CD4-positive, alpha-beta T cell (primary cell): ENCODE measurements around the gene CDKAL1. TPM values are rescaled to one million over a fixed set of nuclear protein-coding genes. Genes with fewer than 3 reads are reported as not detected.

ENCODE experiments used
- ATAC-seq: fragments of 200-7000 bp; cut with Tn5 transposase; one replicate; pipeline ENCODE4 v1.10.0; 2022; ENCODE audit warnings: mild to moderate bottlenecking; ENCODE audit not compliant: poor library complexity
- CTCF ChIA-PET: fragments of 350-600 bp; sonication (Branson Sonifier 250); formaldehyde crosslinking; loops from one replicate; lab custom pipeline; 2021; ENCODE audit warnings: antibody characterized with exemption, inconsistent platforms; lab: Charles Lee
- POLR2A ChIA-PET: fragments of 350-600 bp; sonication (Branson Sonifier 250); formaldehyde crosslinking; loops from one replicate; lab custom pipeline; 2021; ENCODE audit warnings: antibody characterized with exemption, inconsistent platforms; lab: Charles Lee
- DNase-seq, 14 experiments: peaks; one replicate each; pipeline ENCODE4 v3.0.0-alpha.2; 2013 to 2020; ENCODE audit warnings: mixed read lengths in 2 of 14
- H3K27ac ChIP-seq, 2 donors: one replicate each; pipeline versions ENCODE4 v1.5.1 to v1.7.0; 2013; ENCODE audit warnings: low read length in 2 of 2, low read depth in 1 of 2, mild to moderate bottlenecking in 1 of 2
- H3K27me3 ChIP-seq, 2 experiments: 1 replicate in 1 of 2; 2 replicates in 1 of 2; pipeline versions ENCODE4 v1.6.1 to v1.7.0; 2013; ENCODE audit warnings: low read length in 2 of 2, control low read depth in 1 of 2, mild to moderate bottlenecking in 1 of 2, moderate library complexity in 1 of 2; ENCODE audit not compliant: insufficient read depth in 2 of 2, control insufficient read depth in 1 of 2
- H3K36me3 ChIP-seq: one replicate; pipeline ENCODE4 v1.6.1; 2013; ENCODE audit warnings: low read length, control low read depth; ENCODE audit not compliant: insufficient read depth
- H3K4me1 ChIP-seq: one replicate; pipeline ENCODE4 v1.6.1; 2013; ENCODE audit warnings: low read length, control low read depth; ENCODE audit not compliant: insufficient read depth
- H3K4me3 ChIP-seq: one replicate; pipeline ENCODE4 v1.5.1; 2013; ENCODE audit warnings: mild to moderate bottlenecking, low read length, moderate library complexity
- H3K9me3 ChIP-seq, 2 experiments: 1 replicate in 1 of 2; 2 replicates in 1 of 2; pipeline versions ENCODE4 v1.6.1 to v1.7.0; 2013; ENCODE audit warnings: low read length in 2 of 2, mild to moderate bottlenecking in 2 of 2, control low read depth in 1 of 2, moderate library complexity in 1 of 2; ENCODE audit not compliant: control insufficient read depth in 1 of 2, insufficient read depth in 1 of 2
- H3K27ac Mint-ChIP-seq: one replicate; pipeline ENCODE4 v1.8.0; 2020; ENCODE audit warnings: mixed read lengths
- H3K27me3 Mint-ChIP-seq: one replicate; pipeline ENCODE4 v1.8.0; 2021; ENCODE audit warnings: mixed read lengths
- H3K36me3 Mint-ChIP-seq: one replicate; pipeline ENCODE4 v1.8.0; 2021; ENCODE audit warnings: low read depth, mixed read lengths
- H3K4me1 Mint-ChIP-seq: one replicate; pipeline ENCODE4 v1.8.0; 2021; ENCODE audit warnings: low read depth, mixed read lengths
- H3K4me3 Mint-ChIP-seq: one replicate; pipeline ENCODE4 v1.8.0; 2020; ENCODE audit warnings: mild to moderate bottlenecking, mixed read lengths
- H3K9me3 Mint-ChIP-seq: one replicate; pipeline ENCODE4 v1.8.0; 2020; ENCODE audit warnings: mixed read lengths
- CTCF ChIP-seq: fragments of 200-600 bp; IDR thresholded peaks from one replicate; pipeline ENCODE4 v1.8.0; 2022; ENCODE audit warnings: antibody characterized with exemption, mild to moderate bottlenecking
- intact Hi-C, 2 experiments: fragments of 100-400 bp; cut with DNase I in 1 of 2; cut with micrococcal nuclease in 1 of 2; formaldehyde crosslinking; loops; one replicate each; pipeline versions ENCODE4 v1.15.1 to v1.9.0; 2023 to 2025; cut with DNase I, micrococcal nuclease
- total RNA-seq, 174 experiments: library from RNA in 2 of 174; stranded (reverse) in 2 of 174; gene quantifications; one replicate each; pipeline ENCODE4 v1.2.3 and lab custom pipeline; 2021 to 2026

The CDKAL1 gene
- total RNA-seq, 2 experiments from 2014 or later: 21.3 to 23.9 TPM

GRCh38 chr6:20965276-20965675, 431.0 kb downstream of the CDKAL1 start:
- Mint-ChIP-seq H3K9me3 (peaks cover 8% of the 10 kb centered on the region), H3K4me3 (no peak overlapping the region), H3K4me1 (no peaks in the 10 kb centered on the region), H3K36me3 (peaks cover 95% of the 10 kb centered on the region), H3K27me3 (no peaks in the 10 kb centered on the region), H3K27ac (no peak overlapping the region)
- Histone ChIP-seq H3K36me3 (peaks cover 2% of the 10 kb centered on the region), H3K4me1 (no peaks in the 10 kb centered on the region), H3K9me3 (peaks cover 0 to 3% of the 10 kb centered on the region in 2 experiments), H3K27ac (no peak overlapping the region), H3K27me3 (no peaks in the 10 kb centered on the region), H3K4me3 (no peak overlapping the region)
- no peak for TF ChIP-seq CTCF
- ATAC-seq: no peak
- no peak for DNase-seq
- CTCF ChIA-PET: no interaction called here
- POLR2A ChIA-PET: no interaction called here
- intact Hi-C loops: no loop called here

- Mint-ChIP-seq H3K4me1 (no peaks in the 10 kb centered on the region), H3K27ac (no peak overlapping the region), H3K4me3 (no peak overlapping the region), H3K9me3 (peaks cover 8% of the 10 kb centered on the region), H3K36me3 (peaks cover 95% of the 10 kb centered on the region), H3K27me3 (no peaks in the 10 kb centered on the region)
- DNase-seq (no peak), ATAC-seq (no peak)
- intact Hi-C loops: no loop called here
- no peak overlapping the region for H3K4me3 ChIP-seq
- H3K36me3 ChIP-seq: peaks cover 2% of the 10 kb centered on the region
- H3K9me3 ChIP-seq: peaks cover 0 to 3% of the 10 kb centered on the region in 2 experiments
- POLR2A ChIA-PET: no interaction called here
- no peak overlapping the region for H3K27ac ChIP-seq
- H3K27me3 ChIP-seq: no peaks in the 10 kb centered on the region
- TF ChIP-seq CTCF: no peak
- CTCF ChIA-PET: no interaction called here
- H3K4me1 ChIP-seq: no peaks in the 10 kb centered on the region
Observed at GRCh38 chr6:20965915-20966314, 431.7 kb downstream of the CDKAL1 start.

- Histone ChIP-seq H3K27me3 (no peaks in the 10 kb centered on the region), H3K36me3 (no peaks in the 10 kb centered on the region), H3K9me3 (peaks cover 0 to 3% of the 10 kb centered on the region in 2 experiments), H3K27ac (no peak overlapping the region), H3K4me3 (no peak overlapping the region), H3K4me1 (no peaks in the 10 kb centered on the region)
- intact Hi-C loops: no loop called here
- Mint-ChIP-seq H3K36me3 (peaks cover 62% of the 10 kb centered on the region), H3K4me3 (no peak overlapping the region), H3K4me1 (no peaks in the 10 kb centered on the region), H3K9me3 (peaks cover 5% of the 10 kb centered on the region), H3K27me3 (no peaks in the 10 kb centered on the region), H3K27ac (no peak overlapping the region)
- ChIA-PET CTCF (no interaction called here), POLR2A (no interaction called here)
- no peak for TF ChIP-seq CTCF
- ATAC-seq (no peak), DNase-seq (no peak)
Observed at GRCh38 chr6:20969551-20969950, 435.3 kb downstream of the CDKAL1 start.
